Measurements from ENCODE around the gene SNCB.

The SNCB gene

DNA sequence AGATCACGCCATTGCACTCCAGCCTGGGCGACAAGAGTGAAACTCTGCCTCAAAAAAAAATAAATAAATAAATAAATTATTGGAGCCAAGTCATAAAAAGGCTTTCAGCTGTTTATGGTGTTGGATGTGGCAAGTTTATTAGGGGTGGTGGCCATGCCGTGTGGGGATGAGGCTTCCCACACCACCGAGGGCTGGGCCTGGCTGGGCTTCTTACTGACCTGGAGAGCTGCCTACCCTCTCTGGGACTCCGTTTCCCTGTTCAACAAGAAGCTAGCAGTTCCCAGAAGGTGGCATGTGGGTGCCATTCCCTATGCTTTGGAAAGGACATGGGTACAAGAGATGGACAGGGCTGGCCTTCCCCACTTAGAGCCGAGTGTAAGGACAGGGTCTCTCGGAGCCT, 42.9 kb downstream of the SNCB start:
- no peak overlapping the region for H3K4me3 ChIP-seq (ENCODE audit: low read length)
- no peaks in the 10 kb centered on the region for H3K9me2 ChIP-seq (replicated peaks; ENCODE audit: insufficient read depth, low read length)
- H3K36me3 ChIP-seq (replicated peaks; ENCODE audit: insufficient read depth, low read length): no peaks in the 10 kb centered on the region
- no peaks in the 10 kb centered on the region for H3F3A ChIP-seq (ENCODE audit: insufficient read depth, low read length)
- no peak overlapping the region for H3K9ac ChIP-seq (ENCODE audit: low read length)
- TF ChIP-seq EZH2 (optimal IDR thresholded peaks at IDR 0.05; ENCODE audit: low read depth, low read length) (no peak), EZH2phosphoT487 (IDR thresholded peaks at IDR 0.05; ENCODE audit: low read length) (no peak)
- TF ChIP-seq, protein P1, sequence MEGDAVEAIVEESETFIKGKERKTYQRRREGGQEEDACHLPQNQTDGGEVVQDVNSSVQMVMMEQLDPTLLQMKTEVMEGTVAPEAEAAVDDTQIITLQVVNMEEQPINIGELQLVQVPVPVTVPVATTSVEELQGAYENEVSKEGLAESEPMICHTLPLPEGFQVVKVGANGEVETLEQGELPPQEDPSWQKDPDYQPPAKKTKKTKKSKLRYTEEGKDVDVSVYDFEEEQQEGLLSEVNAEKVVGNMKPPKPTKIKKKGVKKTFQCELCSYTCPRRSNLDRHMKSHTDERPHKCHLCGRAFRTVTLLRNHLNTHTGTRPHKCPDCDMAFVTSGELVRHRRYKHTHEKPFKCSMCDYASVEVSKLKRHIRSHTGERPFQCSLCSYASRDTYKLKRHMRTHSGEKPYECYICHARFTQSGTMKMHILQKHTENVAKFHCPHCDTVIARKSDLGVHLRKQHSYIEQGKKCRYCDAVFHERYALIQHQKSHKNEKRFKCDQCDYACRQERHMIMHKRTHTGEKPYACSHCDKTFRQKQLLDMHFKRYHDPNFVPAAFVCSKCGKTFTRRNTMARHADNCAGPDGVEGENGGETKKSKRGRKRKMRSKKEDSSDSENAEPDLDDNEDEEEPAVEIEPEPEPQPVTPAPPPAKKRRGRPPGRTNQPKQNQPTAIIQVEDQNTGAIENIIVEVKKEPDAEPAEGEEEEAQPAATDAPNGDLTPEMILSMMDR (IDR thresholded peaks at IDR 0.05; ENCODE audit: low read length): no peak
- no peaks in the 10 kb centered on the region for H4K20me1 ChIP-seq (ENCODE audit: insufficient read depth, low read length)
- no peak overlapping the region for H3K4me2 ChIP-seq (ENCODE audit: low read depth, low read length)
- no peak for DNase-seq
- H3K27me3 ChIP-seq (replicated peaks; ENCODE audit: insufficient read depth, low read length): no peaks in the 10 kb centered on the region; the same call in 1 of the 2 replicates
- H3K27ac ChIP-seq (ENCODE audit: low read length): no peak overlapping the region
- no peak overlapping the region for H2AFZ ChIP-seq (ENCODE audit: low read length)
- no peaks in the 10 kb centered on the region for H3K4me1 ChIP-seq (ENCODE audit: low read length)
- H3K9me3 ChIP-seq (replicated peaks; ENCODE audit: insufficient read depth, low read length): no peaks in the 10 kb centered on the region
- H3K79me2 ChIP-seq (ENCODE audit: low read length): no peaks in the 10 kb centered on the region

DNA sequence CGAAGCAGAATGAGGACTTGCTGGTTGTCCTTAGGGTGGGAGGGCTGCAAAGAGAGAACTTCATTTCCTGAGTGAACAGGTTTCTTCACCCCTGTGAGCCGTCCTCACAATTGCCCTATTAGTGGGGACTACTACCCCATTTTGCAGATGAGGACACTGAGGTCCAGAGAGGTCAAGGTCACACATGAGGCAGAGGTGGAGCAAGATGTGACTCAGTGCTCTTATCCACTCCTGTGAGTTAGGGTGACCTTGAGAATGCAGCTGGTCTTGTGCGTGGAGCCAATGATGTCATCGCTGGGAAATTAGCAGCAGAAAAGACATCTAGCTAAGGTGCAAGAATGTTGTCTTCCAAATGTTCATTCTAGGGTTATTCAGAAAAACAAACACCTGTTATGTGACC, 47.3 kb downstream of the SNCB start:
- no peak for DNase-seq
- Histone ChIP-seq H3K9me2 (replicated peaks; ENCODE audit: insufficient read depth, low read length) (no peaks in the 10 kb centered on the region), H2AFZ (ENCODE audit: low read length) (no peak overlapping the region), H3K9me3 (replicated peaks; ENCODE audit: insufficient read depth, low read length) (no peaks in the 10 kb centered on the region), H3K4me1 (ENCODE audit: low read length) (no peaks in the 10 kb centered on the region), H3K79me2 (ENCODE audit: low read length) (no peaks in the 10 kb centered on the region), H3K9ac (ENCODE audit: low read length) (no peak overlapping the region), H3K36me3 (replicated peaks; ENCODE audit: insufficient read depth, low read length) (no peaks in the 10 kb centered on the region), H3K27me3 (replicated peaks; ENCODE audit: insufficient read depth, low read length) (no peaks in the 10 kb centered on the region), H3K27ac (ENCODE audit: low read length) (no peak overlapping the region), H3F3A (ENCODE audit: insufficient read depth, low read length) (no peaks in the 10 kb centered on the region), H4K20me1 (ENCODE audit: insufficient read depth, low read length) (no peaks in the 10 kb centered on the region), H3K4me2 (ENCODE audit: low read depth, low read length) (no peak overlapping the region), H3K4me3 (ENCODE audit: low read length) (no peak overlapping the region)
- TF ChIP-seq EZH2 (optimal IDR thresholded peaks at IDR 0.05; ENCODE audit: low read depth, low read length) (no peak), EZH2phosphoT487 (IDR thresholded peaks at IDR 0.05; ENCODE audit: low read length) (no peak)
- TF ChIP-seq, protein P1 (IDR thresholded peaks at IDR 0.05; ENCODE audit: low read length): no peak

DNA sequence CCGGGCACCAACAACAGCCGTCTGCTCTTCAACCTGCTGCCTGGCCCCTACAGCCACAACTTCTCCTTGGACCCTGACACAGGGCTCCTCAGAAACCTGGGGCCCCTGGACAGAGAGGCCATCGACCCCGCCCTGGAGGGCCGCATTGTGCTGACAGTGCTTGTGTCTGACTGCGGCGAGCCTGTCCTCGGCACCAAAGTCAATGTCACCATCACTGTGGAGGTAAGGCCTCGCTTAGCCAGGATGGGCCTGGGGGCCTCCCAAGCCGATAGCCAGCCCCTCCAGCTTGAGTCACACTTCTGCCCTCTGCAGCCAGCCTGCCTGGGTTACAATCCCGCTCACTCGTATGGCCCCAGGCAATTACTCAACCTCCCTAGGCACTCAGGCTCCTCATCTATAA, 49.0 kb downstream of the SNCB start:
- Histone ChIP-seq H3K36me3 (replicated peaks; ENCODE audit: insufficient read depth, low read length) (no peaks in the 10 kb centered on the region), H3K4me3 (ENCODE audit: low read length) (no peak overlapping the region), H3K4me1 (ENCODE audit: low read length) (no peaks in the 10 kb centered on the region), H3K9ac (ENCODE audit: low read length) (no peak overlapping the region), H3K79me2 (ENCODE audit: low read length) (no peaks in the 10 kb centered on the region), H3K4me2 (ENCODE audit: low read depth, low read length) (no peak overlapping the region), H3K9me3 (replicated peaks; ENCODE audit: insufficient read depth, low read length) (no peaks in the 10 kb centered on the region), H3K27me3 (replicated peaks; ENCODE audit: insufficient read depth, low read length) (no peaks in the 10 kb centered on the region), H3K27ac (ENCODE audit: low read length) (no peak overlapping the region), H4K20me1 (ENCODE audit: insufficient read depth, low read length) (no peaks in the 10 kb centered on the region), H3F3A (ENCODE audit: insufficient read depth, low read length) (no peaks in the 10 kb centered on the region), H3K9me2 (replicated peaks; ENCODE audit: insufficient read depth, low read length) (no peaks in the 10 kb centered on the region), H2AFZ (ENCODE audit: low read length) (no peak overlapping the region)
- TF ChIP-seq EZH2 (optimal IDR thresholded peaks at IDR 0.05; ENCODE audit: low read depth, low read length): no peak
- TF ChIP-seq EZH2phosphoT487 (IDR thresholded peaks at IDR 0.05; ENCODE audit: low read length): no peak
- DNase-seq: no peak

DNA sequence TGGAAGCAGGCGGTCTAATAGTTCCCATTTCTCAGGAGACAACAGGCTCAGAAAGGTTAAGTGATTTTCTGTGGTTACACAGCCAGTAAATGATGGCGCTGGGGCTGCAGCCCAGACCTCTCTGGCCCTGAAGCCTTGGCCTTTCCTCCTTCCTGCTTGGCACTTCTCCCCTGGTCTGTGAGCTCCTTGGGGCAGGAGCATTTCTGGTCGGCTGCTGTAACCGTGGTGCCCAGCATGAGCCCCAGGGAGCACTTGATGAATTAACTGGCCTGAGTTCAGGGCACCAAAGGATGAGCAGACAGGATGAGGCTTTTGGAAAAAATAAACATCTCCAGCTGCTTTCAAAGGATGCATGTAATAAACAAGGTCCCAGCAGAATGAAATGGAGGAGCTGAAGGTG, 51.0 kb downstream of the SNCB start:
- DNase-seq: no peak
- H3K9me3 ChIP-seq (replicated peaks; ENCODE audit: insufficient read depth, low read length): no peaks in the 10 kb centered on the region
- no peak overlapping the region for H3K9ac ChIP-seq (ENCODE audit: low read length)
- TF ChIP-seq EZH2phosphoT487 (IDR thresholded peaks at IDR 0.05; ENCODE audit: low read length): no peak
- no peak for TF ChIP-seq EZH2 (optimal IDR thresholded peaks at IDR 0.05; ENCODE audit: low read depth, low read length)
- TF ChIP-seq, protein P1 (IDR thresholded peaks at IDR 0.05; ENCODE audit: low read length): no peak
- no peaks in the 10 kb centered on the region for H3K36me3 ChIP-seq (replicated peaks; ENCODE audit: insufficient read depth, low read length)
- no peaks in the 10 kb centered on the region for H4K20me1 ChIP-seq (ENCODE audit: insufficient read depth, low read length)
- H3K9me2 ChIP-seq (replicated peaks; ENCODE audit: insufficient read depth, low read length): no peaks in the 10 kb centered on the region
- no peak overlapping the region for H3K4me2 ChIP-seq (ENCODE audit: low read depth, low read length)
- no peak overlapping the region for H3K27ac ChIP-seq (ENCODE audit: low read length)
- H3K27me3 ChIP-seq (replicated peaks; ENCODE audit: insufficient read depth, low read length): no peaks in the 10 kb centered on the region
- no peaks in the 10 kb centered on the region for H3K79me2 ChIP-seq (ENCODE audit: low read length)
- no peaks in the 10 kb centered on the region for H3K4me1 ChIP-seq (ENCODE audit: low read length)
- H2AFZ ChIP-seq (ENCODE audit: low read length): no peak overlapping the region
- no peaks in the 10 kb centered on the region for H3F3A ChIP-seq (ENCODE audit: insufficient read depth, low read length)
- no peak overlapping the region for H3K4me3 ChIP-seq (ENCODE audit: low read length)

Data from MM.1S (cell line).